ENCODE data around the gene JAKMIP1. TPM values are rescaled to one million over a fixed set of nuclear protein-coding genes. Genes with fewer than 3 reads are reported as not detected.

Gene JAKMIP1
- total RNA-seq, 3 donors from 2014 or later, result 0.66 to 0.88 (median 0.80) TPM

DNA sequence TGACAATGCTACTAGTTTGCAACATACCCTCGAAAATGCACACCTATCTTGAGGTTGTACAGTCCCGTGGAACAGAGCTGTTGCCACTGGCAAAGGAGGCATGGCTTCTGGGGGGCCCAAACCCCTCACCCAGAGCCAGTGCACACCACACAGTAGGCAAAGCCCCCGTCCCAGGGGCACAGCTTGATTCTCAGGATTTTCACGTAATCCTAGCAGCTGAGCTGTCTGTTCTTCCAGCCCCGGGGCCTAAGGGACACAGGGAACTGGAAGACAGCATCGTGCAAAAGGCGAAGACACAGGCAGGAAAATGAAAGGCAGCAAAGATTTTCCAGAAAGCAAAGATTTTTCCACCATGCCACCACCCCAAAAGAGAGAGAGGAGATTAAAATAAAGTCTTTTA, 77.2 kb downstream of the JAKMIP1 start:
- Histone ChIP-seq H3K9me3 (no peaks in the 10 kb centered on the region), H3K4me3 (no peak overlapping the region), H3K36me3 (no peaks in the 10 kb centered on the region), H3K4me1 (no peaks in the 10 kb centered on the region), H3K27ac (no peak overlapping the region), H3K27me3 (peaks cover 0 to 4% of the 10 kb centered on the region in 2 donors)
- no peak for TF ChIP-seq POLR2AphosphoS5 (IDR thresholded peaks at IDR 0.05)
- DNase-seq (ENCODE audit: low spot score in 2 of 2), result no peak
- intact Hi-C loops (cut with DNase I; ENCODE audit: low total_unique reads), result no loop called here

DNA sequence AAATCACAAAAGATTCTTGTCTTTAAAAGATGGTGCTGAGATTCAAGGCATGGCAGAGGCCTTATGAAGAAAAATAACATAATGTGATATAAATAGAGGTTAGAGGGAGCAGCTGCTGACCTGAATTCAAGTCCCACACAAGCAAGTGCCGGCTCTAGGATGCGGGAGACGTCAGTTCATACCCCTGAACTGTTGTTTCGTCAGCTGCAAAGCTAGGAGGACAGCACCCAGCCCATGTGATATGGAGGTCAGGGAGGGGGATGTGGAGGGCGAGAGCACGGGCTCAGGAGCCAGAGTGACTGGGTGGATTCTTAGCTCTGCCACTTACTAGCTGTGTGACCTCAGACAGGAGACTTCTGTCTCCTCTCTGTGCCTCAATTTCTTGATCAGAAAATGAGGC, 77.9 kb downstream of the JAKMIP1 start:
- Histone ChIP-seq H3K27me3 (peaks cover 0 to 4% of the 10 kb centered on the region in 2 donors), H3K27ac (no peak overlapping the region), H3K4me1 (no peaks in the 10 kb centered on the region), H3K9me3 (no peaks in the 10 kb centered on the region), H3K36me3 (no peaks in the 10 kb centered on the region), H3K4me3 (no peak overlapping the region)
- intact Hi-C loops (cut with DNase I; ENCODE audit: low total_unique reads), result no loop called here
- no peak for DNase-seq (ENCODE audit: low spot score in 2 of 2)
- TF ChIP-seq POLR2AphosphoS5 (IDR thresholded peaks at IDR 0.05) (no peak), POLR2A (IDR thresholded peaks at IDR 0.05) (no peak)
- TF ChIP-seq, protein P1, sequence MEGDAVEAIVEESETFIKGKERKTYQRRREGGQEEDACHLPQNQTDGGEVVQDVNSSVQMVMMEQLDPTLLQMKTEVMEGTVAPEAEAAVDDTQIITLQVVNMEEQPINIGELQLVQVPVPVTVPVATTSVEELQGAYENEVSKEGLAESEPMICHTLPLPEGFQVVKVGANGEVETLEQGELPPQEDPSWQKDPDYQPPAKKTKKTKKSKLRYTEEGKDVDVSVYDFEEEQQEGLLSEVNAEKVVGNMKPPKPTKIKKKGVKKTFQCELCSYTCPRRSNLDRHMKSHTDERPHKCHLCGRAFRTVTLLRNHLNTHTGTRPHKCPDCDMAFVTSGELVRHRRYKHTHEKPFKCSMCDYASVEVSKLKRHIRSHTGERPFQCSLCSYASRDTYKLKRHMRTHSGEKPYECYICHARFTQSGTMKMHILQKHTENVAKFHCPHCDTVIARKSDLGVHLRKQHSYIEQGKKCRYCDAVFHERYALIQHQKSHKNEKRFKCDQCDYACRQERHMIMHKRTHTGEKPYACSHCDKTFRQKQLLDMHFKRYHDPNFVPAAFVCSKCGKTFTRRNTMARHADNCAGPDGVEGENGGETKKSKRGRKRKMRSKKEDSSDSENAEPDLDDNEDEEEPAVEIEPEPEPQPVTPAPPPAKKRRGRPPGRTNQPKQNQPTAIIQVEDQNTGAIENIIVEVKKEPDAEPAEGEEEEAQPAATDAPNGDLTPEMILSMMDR (IDR thresholded peaks at IDR 0.05), result no peak

DNA sequence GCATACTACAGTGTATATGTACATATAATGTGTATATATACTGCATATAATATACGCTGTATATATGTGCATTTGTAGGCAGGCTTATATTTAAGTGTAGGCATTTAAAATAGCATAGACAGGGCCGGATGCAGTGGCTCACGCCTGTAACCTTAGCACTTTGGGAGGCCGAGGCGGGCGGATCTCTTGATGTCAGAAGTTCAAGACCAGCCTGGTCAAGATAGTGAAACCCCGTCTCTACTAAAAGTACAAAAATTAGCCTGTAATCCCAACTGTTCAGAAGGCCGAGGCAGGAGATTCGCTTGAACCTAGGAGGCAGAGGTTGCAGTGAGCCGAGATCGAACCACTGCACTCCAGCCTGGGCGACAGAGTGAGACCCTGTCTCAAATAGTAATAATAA, 78.4 kb downstream of the JAKMIP1 start:
- H3K36me3 ChIP-seq, result no peaks in the 10 kb centered on the region
- H3K9me3 ChIP-seq, result no peaks in the 10 kb centered on the region
- TF ChIP-seq, protein P1 (IDR thresholded peaks at IDR 0.05), result no peak
- no peak for TF ChIP-seq POLR2A (IDR thresholded peaks at IDR 0.05)
- no peak for TF ChIP-seq POLR2AphosphoS5 (IDR thresholded peaks at IDR 0.05)
- no peak overlapping the region for H3K27ac ChIP-seq
- DNase-seq (ENCODE audit: low spot score in 2 of 2), result no peak
- intact Hi-C loops (cut with DNase I; ENCODE audit: low total_unique reads), result no loop called here
- H3K4me1 ChIP-seq, result no peaks in the 10 kb centered on the region
- H3K27me3 ChIP-seq, result no peaks in the 10 kb centered on the region
- H3K4me3 ChIP-seq, result no peak overlapping the region

DNA sequence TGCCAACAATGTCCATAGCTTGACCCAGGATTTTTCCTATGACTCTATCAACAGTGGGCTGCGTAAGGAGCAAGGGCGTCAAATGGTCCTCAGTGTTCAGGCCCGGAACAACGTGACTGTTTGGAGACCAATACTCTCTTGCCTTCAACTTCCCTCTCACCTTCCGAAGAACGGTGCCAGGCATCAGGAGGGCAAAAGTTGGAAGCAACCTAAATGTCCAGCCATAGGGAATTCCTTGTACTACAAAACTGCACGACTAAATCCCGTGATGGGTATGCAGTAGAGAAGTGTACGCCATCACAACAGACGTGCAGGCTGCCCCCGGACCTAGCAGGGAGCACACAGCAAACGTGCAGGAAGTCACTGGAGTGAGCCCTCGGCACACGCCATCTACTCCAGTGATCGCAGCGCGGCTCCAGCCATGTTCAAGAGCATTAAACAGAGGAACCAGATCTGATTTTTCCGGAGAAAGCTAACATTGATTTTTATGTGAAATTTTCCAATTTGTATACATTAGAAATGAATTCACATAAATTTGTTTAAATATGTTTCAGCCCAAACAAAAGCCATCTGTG, 79.0 kb downstream of the JAKMIP1 start:
- H3K27ac ChIP-seq, result no peak overlapping the region
- H3K36me3 ChIP-seq, result no peaks in the 10 kb centered on the region
- H3K4me1 ChIP-seq, result no peaks in the 10 kb centered on the region
- DNase-seq (ENCODE audit: low spot score in 2 of 2), result no peak
- no peaks in the 10 kb centered on the region for H3K9me3 ChIP-seq
- intact Hi-C loops (cut with DNase I; ENCODE audit: low total_unique reads), result no loop called here
- no peak overlapping the region for H3K4me3 ChIP-seq
- no peak for TF ChIP-seq POLR2A (IDR thresholded peaks at IDR 0.05)
- no peak for TF ChIP-seq POLR2AphosphoS5 (IDR thresholded peaks at IDR 0.05)
- TF ChIP-seq, protein P1 (IDR thresholded peaks at IDR 0.05), result no peak
- no peaks in the 10 kb centered on the region for H3K27me3 ChIP-seq

DNA sequence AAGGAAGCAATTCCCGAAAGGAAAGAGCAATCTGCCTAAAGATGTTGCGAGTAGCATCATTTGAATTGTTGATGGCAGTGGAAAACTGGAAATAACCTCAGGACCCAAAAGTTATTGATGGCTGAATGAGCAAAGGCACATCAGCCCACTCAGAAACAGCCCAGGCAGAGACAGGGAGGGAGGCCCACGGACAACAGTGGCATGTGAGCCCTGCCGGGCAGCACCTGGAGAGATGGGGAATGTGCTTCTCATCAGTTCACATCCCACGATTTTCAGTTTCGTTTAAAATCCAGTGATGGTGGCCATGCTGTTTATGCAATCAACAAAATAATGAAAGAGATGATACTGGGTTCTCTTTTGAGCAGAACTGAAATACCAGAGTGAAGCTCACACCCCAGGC, 80.0 kb downstream of the JAKMIP1 start:
- DNase-seq (ENCODE audit: low spot score in 2 of 2), result no peak
- H3K9me3 ChIP-seq, result no peaks in the 10 kb centered on the region
- intact Hi-C loops (cut with DNase I; ENCODE audit: low total_unique reads), result no loop called here
- H3K27ac ChIP-seq, result no peak overlapping the region
- TF ChIP-seq, protein P1 (IDR thresholded peaks at IDR 0.05), result no peak
- no peak for TF ChIP-seq POLR2A (IDR thresholded peaks at IDR 0.05)
- TF ChIP-seq POLR2AphosphoS5 (IDR thresholded peaks at IDR 0.05), result no peak
- peaks cover 0 to 5% of the 10 kb centered on the region in 2 donors for H3K27me3 ChIP-seq
- no peaks in the 10 kb centered on the region for H3K36me3 ChIP-seq
- H3K4me3 ChIP-seq, result no peak overlapping the region
- H3K4me1 ChIP-seq, result no peaks in the 10 kb centered on the region

All from breast epithelium (tissue), 4 donors.